GM18507 (cell line): ENCODE results near the gene BMPER.

Experiments
- DNase-seq: peaks from one replicate; pipeline ENCODE4 v3.0.0; 2011; ENCODE audit warnings: low read depth; ENCODE audit not compliant: insufficient read length; ENCODE audit errors: extremely low spot score
- FAIRE-seq: peaks from 2 replicates; lab custom pipeline; 2011; peaks lifted over from hg19 to GRCh38; lab: Jason Lieb, UNC

BMPER gene

GRCh38 chr7:33905389-33906032 is at the start of gene BMPER:
Gene BMPER (plus strand): TSS chr7:33905539. CDS start chr7:33905614, 75 bp downstream.
- no peak for FAIRE-seq
- no peak for DNase-seq

GRCh38 chr7:33861947-33862346 is 43.4 kb upstream of the BMPER start:
- no peak for FAIRE-seq

GRCh38 chr7:33862946-33863814 is 42.2 kb upstream of the BMPER start:
- DNase-seq (no peak), FAIRE-seq (no peak)

More at GRCh38 chr7:33861947-33862346, 43.4 kb upstream of the BMPER start:
- DNase-seq: no peak

GRCh38 chr7:33868166-33868565 is 37.2 kb upstream of the BMPER start:
- DNase-seq (no peak), FAIRE-seq (no peak)

GRCh38 chr7:33869176-33869575 is 36.2 kb upstream of the BMPER start:
- FAIRE-seq (no peak), DNase-seq (no peak)

GRCh38 chr7:33870120-33870519 is 35.2 kb upstream of the BMPER start:
- no peak for FAIRE-seq
- no peak for DNase-seq

- FAIRE-seq: no peak
- no peak for DNase-seq
Measured at GRCh38 chr7:33872870-33873269, 32.5 kb upstream of the BMPER start.

GRCh38 chr7:33873518-33873917 is 31.8 kb upstream of the BMPER start:
- DNase-seq (no peak), FAIRE-seq (no peak)

GRCh38 chr7:33873981-33874750 is 31.2 kb upstream of the BMPER start:
- no peak for DNase-seq
- FAIRE-seq: no peak

GRCh38 chr7:33874943-33875342 is 30.4 kb upstream of the BMPER start:
- DNase-seq (no peak), FAIRE-seq (no peak)

- FAIRE-seq: no peak
- no peak for DNase-seq
Measured at GRCh38 chr7:33876596-33877274, 28.6 kb upstream of the BMPER start.

GRCh38 chr7:33880787-33881186 is 24.6 kb upstream of the BMPER start:
- FAIRE-seq (no peak), DNase-seq (no peak)

GRCh38 chr7:33881316-33881715 is 24.0 kb upstream of the BMPER start:
- FAIRE-seq: no peak

GRCh38 chr7:33882040-33882837 is 23.1 kb upstream of the BMPER start:
- DNase-seq: no peak
- no peak for FAIRE-seq

More at GRCh38 chr7:33881316-33881715, 24.0 kb upstream of the BMPER start:
- DNase-seq: no peak

GRCh38 chr7:33882950-33883670 is 22.2 kb upstream of the BMPER start:
- FAIRE-seq: no peak
- DNase-seq: no peak

GRCh38 chr7:33883671-33883965 is 21.7 kb upstream of the BMPER start:
- no peak for DNase-seq
- FAIRE-seq: no peak

GRCh38 chr7:33885290-33886148 is 19.8 kb upstream of the BMPER start:
- DNase-seq (no peak), FAIRE-seq (no peak)
